GM20000 (cell line): ENCODE data around the gene GRAP2.

Experiments used
- DNase-seq: peaks from one replicate; pipeline ENCODE4 v3.0.0; 2012; ENCODE audit warnings: low spot score
- TF ChIP-seq, protein P1 (sequence below): IDR thresholded peaks from 2 replicates; pipeline ENCODE4 v1.5.1; 2012; ENCODE audit warnings: mild to moderate bottlenecking, control low read depth; ENCODE audit errors: extremely low read depth, missing control alignments

The GRAP2 gene

DNA sequence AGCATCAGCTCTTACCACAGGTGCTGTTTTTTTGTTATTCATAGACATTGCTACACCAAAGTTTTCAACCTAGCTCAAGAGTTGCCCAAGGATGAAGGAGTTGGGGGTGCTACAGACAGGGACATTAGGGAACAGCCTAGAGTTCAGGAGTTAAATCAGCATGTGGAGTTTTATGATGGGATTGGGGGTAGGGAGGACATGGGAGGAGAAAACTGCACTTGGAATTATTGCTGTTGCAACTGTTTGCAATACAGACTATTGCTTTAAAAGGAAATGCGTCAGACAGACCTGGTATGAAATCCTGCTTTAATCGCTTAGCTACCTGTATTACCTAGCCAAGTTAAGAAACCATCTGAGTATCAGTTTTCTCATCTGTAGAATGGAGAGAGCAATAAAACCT is 65.6 kb downstream of the GRAP2 start:
- DNase-seq: no peak
- TF ChIP-seq, protein P1, sequence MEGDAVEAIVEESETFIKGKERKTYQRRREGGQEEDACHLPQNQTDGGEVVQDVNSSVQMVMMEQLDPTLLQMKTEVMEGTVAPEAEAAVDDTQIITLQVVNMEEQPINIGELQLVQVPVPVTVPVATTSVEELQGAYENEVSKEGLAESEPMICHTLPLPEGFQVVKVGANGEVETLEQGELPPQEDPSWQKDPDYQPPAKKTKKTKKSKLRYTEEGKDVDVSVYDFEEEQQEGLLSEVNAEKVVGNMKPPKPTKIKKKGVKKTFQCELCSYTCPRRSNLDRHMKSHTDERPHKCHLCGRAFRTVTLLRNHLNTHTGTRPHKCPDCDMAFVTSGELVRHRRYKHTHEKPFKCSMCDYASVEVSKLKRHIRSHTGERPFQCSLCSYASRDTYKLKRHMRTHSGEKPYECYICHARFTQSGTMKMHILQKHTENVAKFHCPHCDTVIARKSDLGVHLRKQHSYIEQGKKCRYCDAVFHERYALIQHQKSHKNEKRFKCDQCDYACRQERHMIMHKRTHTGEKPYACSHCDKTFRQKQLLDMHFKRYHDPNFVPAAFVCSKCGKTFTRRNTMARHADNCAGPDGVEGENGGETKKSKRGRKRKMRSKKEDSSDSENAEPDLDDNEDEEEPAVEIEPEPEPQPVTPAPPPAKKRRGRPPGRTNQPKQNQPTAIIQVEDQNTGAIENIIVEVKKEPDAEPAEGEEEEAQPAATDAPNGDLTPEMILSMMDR: no peak

DNA sequence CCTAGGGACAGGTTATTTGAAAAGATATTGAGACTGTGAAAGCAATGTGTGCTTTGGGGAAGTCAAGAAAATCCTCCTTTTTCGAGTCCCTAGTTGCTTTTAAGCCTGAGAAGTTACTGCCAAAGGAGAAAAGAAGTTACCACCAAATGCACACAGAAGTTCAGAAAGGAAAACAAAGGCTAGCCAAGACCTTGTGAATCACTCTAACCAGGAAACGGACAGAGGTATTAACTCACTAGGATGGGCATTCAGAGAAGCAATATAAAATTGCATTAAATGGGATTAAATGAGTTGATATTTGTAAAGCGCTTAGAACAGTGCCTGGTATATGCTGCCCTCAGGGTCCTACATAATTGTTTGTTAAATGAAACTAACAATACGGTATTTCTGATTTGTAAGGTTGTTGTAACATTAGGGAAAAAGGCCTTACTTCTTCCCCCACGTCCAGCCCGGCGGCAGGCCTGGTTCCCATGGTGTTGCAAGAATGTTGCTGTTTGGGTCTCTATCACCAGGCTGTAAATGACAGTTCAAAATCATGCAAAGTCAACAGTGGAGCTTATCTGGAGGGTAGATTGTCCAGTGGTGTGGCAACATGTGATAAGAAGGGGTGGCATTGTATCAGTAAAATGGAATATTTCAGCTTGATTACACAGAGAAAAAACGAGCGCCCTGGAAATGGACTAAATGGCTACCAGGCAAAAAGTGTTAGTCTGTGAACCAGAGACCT is 66.4 kb downstream of the GRAP2 start:
- DNase-seq: no peak
- TF ChIP-seq, protein P1: no peak

DNA sequence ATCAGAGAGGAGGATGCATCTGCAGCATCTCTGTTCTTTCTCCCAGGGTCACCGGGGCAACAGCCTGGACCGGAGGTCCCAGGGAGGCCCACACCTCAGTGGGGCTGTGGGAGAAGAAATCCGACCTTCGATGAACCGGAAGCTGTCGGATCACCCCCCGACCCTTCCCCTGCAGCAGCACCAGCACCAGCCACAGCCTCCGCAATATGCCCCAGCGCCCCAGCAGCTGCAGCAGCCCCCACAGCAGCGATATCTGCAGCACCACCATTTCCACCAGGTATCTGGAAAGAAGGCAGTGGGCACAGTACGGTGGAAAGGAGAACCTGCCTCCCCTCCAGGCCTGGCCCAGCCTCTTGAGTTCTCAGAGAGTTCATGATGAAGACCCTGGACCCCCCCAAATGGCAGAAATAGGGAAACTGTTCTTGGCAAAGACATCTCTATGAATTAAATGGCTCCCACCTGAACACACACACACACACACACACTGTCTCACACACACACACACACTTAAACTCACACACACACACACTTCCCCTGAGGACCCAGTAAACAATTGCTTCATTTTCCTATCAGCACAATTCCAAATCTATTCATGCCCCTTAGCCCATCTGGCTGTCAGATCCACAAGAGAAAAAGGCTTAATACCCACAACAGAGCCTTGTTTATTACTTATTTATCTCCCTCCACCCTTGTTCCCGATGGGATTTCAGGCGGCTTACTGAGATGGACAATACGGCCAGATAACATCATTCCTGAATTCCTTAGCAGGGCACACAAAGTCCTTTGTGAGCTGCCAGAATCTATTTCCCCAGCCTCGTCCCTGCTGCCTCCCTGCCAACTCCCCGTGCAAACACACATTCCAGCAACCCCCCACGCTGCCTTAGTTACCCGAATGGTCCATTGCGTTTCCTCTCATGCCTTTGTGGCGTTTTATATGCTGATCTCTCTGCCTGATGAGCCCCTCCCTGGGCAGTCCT is 67.4 kb downstream of the GRAP2 start:
- no peak for DNase-seq
- TF ChIP-seq, protein P1: no peak

DNA sequence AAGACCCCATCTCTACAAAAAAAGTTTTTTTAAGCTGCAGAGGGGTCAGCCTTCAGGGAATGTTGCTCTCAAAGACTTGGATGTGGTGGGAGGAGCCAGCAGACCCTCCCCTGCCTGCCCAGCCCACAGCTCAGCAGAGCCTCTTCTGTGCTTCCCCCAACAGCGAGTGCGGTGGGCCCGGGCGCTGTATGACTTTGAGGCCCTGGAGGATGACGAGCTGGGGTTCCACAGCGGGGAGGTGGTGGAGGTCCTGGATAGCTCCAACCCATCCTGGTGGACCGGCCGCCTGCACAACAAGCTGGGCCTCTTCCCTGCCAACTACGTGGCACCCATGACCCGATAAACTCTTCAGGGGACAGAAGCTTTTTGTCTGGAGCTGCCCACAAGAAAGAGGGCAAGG is 69.9 kb downstream of the GRAP2 start:
- DNase-seq: no peak
- TF ChIP-seq, protein P1: no peak

DNA sequence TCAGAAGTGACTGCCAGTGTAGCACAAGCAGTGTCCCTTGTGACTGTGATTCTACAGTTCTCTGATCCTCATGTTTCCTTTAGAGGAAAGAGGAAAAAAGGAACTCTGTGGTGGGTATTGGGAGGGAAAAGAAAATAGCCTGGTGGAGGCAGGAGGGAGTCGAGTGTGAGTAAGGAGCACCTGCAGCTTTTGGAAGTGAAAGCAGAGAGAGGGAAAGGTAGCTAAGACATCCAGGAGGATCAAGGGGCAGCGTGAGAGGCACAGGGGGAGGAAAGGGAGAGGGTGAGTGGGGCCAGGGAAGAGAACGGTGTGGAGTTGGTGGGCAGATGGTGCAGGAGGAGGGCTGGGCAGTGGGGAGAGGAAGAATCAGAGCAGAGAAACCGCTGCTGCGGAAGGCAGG is 71.8 kb downstream of the GRAP2 start:
- no peak for DNase-seq
- TF ChIP-seq, protein P1: no peak

DNA sequence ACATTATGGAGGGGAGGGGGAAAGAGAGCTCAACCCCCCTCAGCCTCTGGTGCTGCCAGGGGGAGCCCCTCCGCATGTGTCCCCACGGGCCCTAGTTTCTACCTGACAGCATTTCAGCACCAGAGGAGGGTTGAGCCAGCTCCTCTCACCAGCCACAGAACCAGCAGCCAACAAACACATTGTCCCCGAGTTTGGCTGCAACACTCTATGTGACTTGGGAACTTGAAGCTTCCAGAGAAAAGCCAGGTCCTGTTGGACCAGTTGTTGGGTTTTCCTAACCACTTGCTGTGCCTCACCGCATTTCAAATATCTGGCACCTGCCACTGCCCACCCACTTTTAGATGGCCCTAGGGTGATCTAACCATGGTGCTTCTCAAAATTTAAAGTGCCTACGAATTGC is 72.8 kb downstream of the GRAP2 start:
- no peak for DNase-seq
- TF ChIP-seq, protein P1: no peak

DNA sequence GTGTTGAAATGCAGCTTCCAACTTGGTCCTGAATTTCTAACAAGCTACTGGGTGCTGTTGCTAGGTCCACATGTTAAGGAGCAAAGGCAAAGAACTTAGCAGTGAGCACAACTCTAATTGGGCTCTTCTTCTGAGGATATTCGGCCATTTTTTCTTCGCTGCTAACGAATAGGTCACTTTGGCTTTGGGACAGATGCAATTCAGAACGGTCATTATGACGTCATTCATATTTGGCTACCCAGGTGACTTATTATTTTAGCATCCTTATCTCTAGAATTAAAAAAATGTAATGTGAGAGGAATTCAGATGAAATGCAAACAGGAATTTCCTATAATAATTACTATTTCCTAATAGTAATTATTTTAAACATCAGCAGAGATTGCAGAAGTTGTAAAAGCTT is 73.2 kb downstream of the GRAP2 start:
- TF ChIP-seq, protein P1: no peak
- DNase-seq: no peak
